HCT116 (cell line): ENCODE results near the gene SH3TC1. TPM values are rescaled to one million over a fixed set of nuclear protein-coding genes. Genes with fewer than 3 reads are reported as not detected.

Source experiments
- ATAC-seq: fragments of 200-7000 bp; cut with Tn5 transposase; 2 replicates; pipeline ENCODE4 v1.9.1; 2020; ENCODE audit warnings: mild to moderate bottlenecking, moderate library complexity
- BruUV-seq: library from RNA; stranded (reverse); fragments of 400-500 nt; replicated peaks from 2 replicates; lab custom pipeline; 2021; lab: Mats Ljungman, UMichigan
- CTCF ChIA-PET: fragments of 300-600 bp; sonication (Branson Sonifier 250); formaldehyde crosslinking; loops from one replicate; lab custom pipeline; 2021; ENCODE audit warnings: antibody characterized with exemption; lab: Charles Lee
- POLR2A ChIA-PET: fragments of 300-600, 350-600 bp; sonication (Branson Sonifier 250); formaldehyde crosslinking; loops from one replicate; lab custom pipeline; 2021; ENCODE audit warnings: antibody characterized with exemption; lab: Charles Lee
- RAD21 ChIA-PET, 2 experiments: fragments of 300-600 bp; sonication (Branson Sonifier 250); formaldehyde crosslinking; loops; one replicate each; lab custom pipeline; 2023; ENCODE audit warnings: low total read pairs in 2 of 2; ENCODE audit not compliant: uncharacterized antibody in 2 of 2, unreplicated experiment in 2 of 2, low non-redundant PET in 1 of 2; lab: Charles Lee
- DNase-seq: peaks from one replicate; pipeline ENCODE4 v3.0.0-alpha.2; 2010; ENCODE audit warnings: low read depth, low spot score
- H2AFZ ChIP-seq: fragments of 200-600 bp; shearing (Covaris generic), sonication (generic); 2 replicates; pipeline ENCODE4 v1.6.1; 2017; ENCODE audit warnings: low read depth, mixed run types, mixed read lengths, antibody characterized with exemption, low read length; ENCODE audit not compliant: poor library complexity, severe bottlenecking
- H3K27ac ChIP-seq: 2 replicates; pipeline ENCODE4 v1.5.1; 2012; ENCODE audit warnings: low read depth, low read length
- H3K27me3 ChIP-seq: fragments of 200-600 bp; sonication (generic); 2 replicates; pipeline ENCODE4 v1.6.1; 2016; ENCODE audit warnings: mixed run types, low read length, mixed read lengths; ENCODE audit not compliant: insufficient read depth
- H3K36me3 ChIP-seq, 2 experiments: fragments of 200-500 bp in 1 of 2; fragments of 200-600 bp in 1 of 2; sonication (Bioruptor generic) in 1 of 2; sonication (generic) in 1 of 2; 2 replicates each; pipeline versions ENCODE4 v1.5.1 to v1.6.1; 2014 to 2016; ENCODE audit warnings: low read length in 2 of 2, inconsistent platforms in 1 of 2, mixed read lengths in 1 of 2, mixed run types in 1 of 2; ENCODE audit not compliant: insufficient read depth in 2 of 2, control insufficient read depth in 1 of 2
- H3K4me1 ChIP-seq, 2 experiments: fragments of 200-600 bp in 1 of 2; sonication (generic) in 1 of 2; 2 replicates each; pipeline versions ENCODE4 v1.5.1 to v1.6.1; 2012 to 2017; ENCODE audit warnings: low read length in 2 of 2, inconsistent platforms in 1 of 2, mild to moderate bottlenecking in 1 of 2, mixed read lengths in 1 of 2, mixed run types in 1 of 2, moderate library complexity in 1 of 2; ENCODE audit not compliant: insufficient read depth in 2 of 2, control insufficient read depth in 1 of 2
- H3K4me2 ChIP-seq: fragments of 200-600 bp; sonication (generic); 2 replicates; pipeline ENCODE4 v1.6.1; 2017; ENCODE audit warnings: mixed run types, low read length, mixed read lengths
- H3K4me3 ChIP-seq, 2 experiments: fragments of 200-600 bp in 1 of 2; sonication (generic) in 1 of 2; replicated peaks in 1 of 2; 2 replicates each; pipeline ENCODE4 v1.5.1; 2011 to 2016; ENCODE audit warnings: low read length in 2 of 2, control low read depth in 1 of 2, low read depth in 1 of 2, mild to moderate bottlenecking in 1 of 2, mixed read lengths in 1 of 2, mixed run types in 1 of 2
- H3K79me2 ChIP-seq: fragments of 200-600 bp; sonication (generic); 2 replicates; pipeline ENCODE4 v1.6.1; 2017; ENCODE audit warnings: mild to moderate bottlenecking, mixed run types, low read length, moderate library complexity, mixed read lengths; ENCODE audit not compliant: insufficient read depth
- H3K9ac ChIP-seq: fragments of 200-600 bp; sonication (generic); 2 replicates; pipeline ENCODE4 v1.6.1; 2016; ENCODE audit warnings: low read length, mixed read lengths
- H3K9me2 ChIP-seq: fragments of 200-600 bp; sonication (generic), shearing (Covaris generic); 2 replicates; pipeline ENCODE4 v1.6.1; 2017; ENCODE audit warnings: mixed run types, mild to moderate bottlenecking, moderate library complexity; ENCODE audit not compliant: insufficient read depth
- H3K9me3 ChIP-seq, 2 experiments: fragments of 200-500 bp in 1 of 2; fragments of 200-600 bp in 1 of 2; sonication (Bioruptor generic) in 1 of 2; sonication (generic) in 1 of 2; 2 replicates each; pipeline ENCODE4 v1.6.1; 2014 to 2017; ENCODE audit warnings: low read length in 2 of 2, mixed read lengths in 2 of 2, inconsistent platforms in 1 of 2, low read depth in 1 of 2, mild to moderate bottlenecking in 1 of 2, mixed run types in 1 of 2, moderate library complexity in 1 of 2; ENCODE audit not compliant: control insufficient read depth in 1 of 2, insufficient read depth in 1 of 2
- H4K20me1 ChIP-seq: fragments of 200-600 bp; sonication (generic), shearing (Covaris generic); 2 replicates; pipeline ENCODE4 v1.6.1; 2017; ENCODE audit warnings: mixed run types, mild to moderate bottlenecking, moderate library complexity; ENCODE audit not compliant: insufficient read depth
- ATF3 ChIP-seq: IDR thresholded peaks from 2 replicates; pipeline ENCODE4 v1.6.1; 2012
- CBX3 ChIP-seq: IDR thresholded peaks from 2 replicates; pipeline ENCODE4 v1.6.1; 2012; ENCODE audit warnings: low read depth
- CEBPB ChIP-seq: IDR thresholded peaks from 2 replicates; pipeline ENCODE4 v1.6.1; 2012; ENCODE audit warnings: low read depth
- CTCF ChIP-seq, 3 experiments: fragments of 200-600 bp in 1 of 3; sonication (generic) in 1 of 3; IDR thresholded peaks in 2 of 3; conservative IDR thresholded peaks in 1 of 3; 2 replicates each; pipeline ENCODE4 v1.5.1; 2012 to 2017; ENCODE audit warnings: low read depth in 2 of 3, low read length in 2 of 3, antibody characterized with exemption in 1 of 3, borderline replicate concordance in 1 of 3, control low read depth in 1 of 3, mild to moderate bottlenecking in 1 of 3, mixed read lengths in 1 of 3, mixed run types in 1 of 3, moderate library complexity in 1 of 3; ENCODE audit not compliant: insufficient read depth in 1 of 3
- EGR1 ChIP-seq: IDR thresholded peaks from 2 replicates; pipeline ENCODE4 v1.6.1; 2012; ENCODE audit warnings: low read depth
- ELF1 ChIP-seq: IDR thresholded peaks from 2 replicates; pipeline ENCODE4 v1.6.1; 2012; ENCODE audit warnings: low read depth, borderline replicate concordance
- POLR2A ChIP-seq: IDR thresholded peaks from 2 replicates; pipeline ENCODE4 v1.7.0; 2011; ENCODE audit warnings: borderline replicate concordance; ENCODE audit not compliant: insufficient read depth, insufficient read length; ENCODE audit errors: extremely low read depth
- POLR2AphosphoS5 ChIP-seq: IDR thresholded peaks from 2 replicates; pipeline ENCODE4 v1.6.1; 2011; ENCODE audit warnings: mild to moderate bottlenecking, low read depth, low read length, moderate library complexity
- SIN3A ChIP-seq: IDR thresholded peaks from 2 replicates; pipeline ENCODE4 v1.6.1; 2012; ENCODE audit warnings: low read depth
- SP1 ChIP-seq: IDR thresholded peaks from 2 replicates; pipeline ENCODE4 v1.6.1; 2012; ENCODE audit warnings: low read depth
- SRF ChIP-seq: IDR thresholded peaks from 2 replicates; pipeline ENCODE4 v1.6.1; 2012; ENCODE audit warnings: low read depth
- TCF7L2 ChIP-seq: IDR thresholded peaks from 2 replicates; pipeline ENCODE4 v1.7.0; 2011; ENCODE audit warnings: borderline replicate concordance, inconsistent platforms; ENCODE audit not compliant: insufficient read depth, insufficient read length; ENCODE audit errors: extremely low read depth
- ZBTB33 ChIP-seq: IDR thresholded peaks from 2 replicates; pipeline ENCODE4 v1.6.1; 2011; ENCODE audit warnings: mild to moderate bottlenecking, low read length, moderate library complexity; ENCODE audit not compliant: insufficient replicate concordance; ENCODE audit errors: extremely low read depth
- ZFX ChIP-seq: fragments of 450-650 bp; IDR thresholded peaks from 2 replicates; pipeline ENCODE4 v1.6.1; 2017
- intact Hi-C: fragments of 100-400 bp; cut with micrococcal nuclease; formaldehyde crosslinking; loops from 2 replicates; pipeline ENCODE4 v1.10.0; 2022
- total RNA-seq: library from RNA; stranded (reverse); gene quantifications from one replicate; pipeline ENCODE4 v1.2.1, GENCODE V29; 2021; ENCODE audit not compliant: unreplicated experiment

SH3TC1 gene
- total RNA-seq, 1 experiment from 2014 or later: 12.5 TPM

- Histone ChIP-seq H3K4me1 (no peaks in the 10 kb centered on the region), H3K4me2 (no peak overlapping the region), H3K9me3 (no peaks in the 10 kb centered on the region), H3K27ac (no peak overlapping the region), H3K9ac (no peak overlapping the region), H4K20me1 (no peaks in the 10 kb centered on the region), H2AFZ (no peak overlapping the region), H3K27me3 (no peaks in the 10 kb centered on the region)
- no TSS peak for BruUV-seq
- intact Hi-C loops: no loop called here
- no peak for ATAC-seq
- ChIA-PET RAD21 (no interaction called here), CTCF (no interaction called here), POLR2A (no interaction called here)
- TF ChIP-seq SP1 (no peak), ELF1 (no peak), ZBTB33 (no peak), SIN3A (no peak), CEBPB (no peak)
- TF ChIP-seq, all 23 proteins: peak for 0
- no peaks in the 10 kb centered on the region for H3K36me3 ChIP-seq
- H3K79me2 ChIP-seq: no peaks in the 10 kb centered on the region
- no peak overlapping the region for H3K4me3 ChIP-seq
- H3K9me2 ChIP-seq: no peaks in the 10 kb centered on the region
- no peak for DNase-seq
These were observed 90.2 kb downstream of the SH3TC1 start for GRCh38 chr4:8289151-8289750.

- no peaks in the 10 kb centered on the region for H3K9me2 ChIP-seq
- TF ChIP-seq TCF7L2 (no peak), EGR1 (no peak), ZFX (no peak), SP1 (no peak), CBX3 (no peak), POLR2AphosphoS5 (no peak), ATF3 (no peak), SRF (no peak), CTCF (IDR thresholded peaks at IDR 0.05 in 2 of 3, conservative IDR thresholded peaks at IDR 0.05 in 1 of 3; ENCODE audit: borderline replicate concordance in 1 of 3, insufficient read depth in 1 of 3, low read depth in 2 of 3, low read length in 2 of 3) (no peak), POLR2A (no peak)
- TF ChIP-seq, all 23 proteins: peak for 0
- Histone ChIP-seq H3K27me3 (no peaks in the 10 kb centered on the region), H4K20me1 (no peaks in the 10 kb centered on the region), H2AFZ (no peak overlapping the region), H3K9me3 (no peaks in the 10 kb centered on the region), H3K4me1 (no peaks in the 10 kb centered on the region), H3K79me2 (no peaks in the 10 kb centered on the region), H3K9ac (no peak overlapping the region), H3K36me3 (no peaks in the 10 kb centered on the region), H3K4me3 (no peak overlapping the region), H3K4me2 (no peak overlapping the region), H3K27ac (no peak overlapping the region)
- POLR2A ChIA-PET: no interaction called here
- ATAC-seq: no peak
- CTCF ChIA-PET: no interaction called here
- no peak for DNase-seq
- intact Hi-C loops: no loop called here
- BruUV-seq: no TSS peak
- RAD21 ChIA-PET: no interaction called here
These were observed 91.0 kb downstream of the SH3TC1 start for GRCh38 chr4:8289956-8290700.
